ENCODE data around the gene ME3. TPM values are rescaled to one million over a fixed set of nuclear protein-coding genes. Genes with fewer than 3 reads are reported as not detected.
A peak's percentile ranks its signal among the peaks of the same experiment; 100 is the strongest.

Gene ME3
- total RNA-seq, 1 experiment from 2014 or later, result 2.7 TPM

GRCh38 chr11:86591631-86592030, 80.8 kb downstream of the ME3 start:
- Histone ChIP-seq H3K4me3 (no peak overlapping the region), H3K36me3 (no peaks in the 10 kb centered on the region), H3K9me3 (peaks cover 4% of the 10 kb centered on the region), H3K27me3 (no peaks in the 10 kb centered on the region)
- DNase-seq, result no peak

DNA sequence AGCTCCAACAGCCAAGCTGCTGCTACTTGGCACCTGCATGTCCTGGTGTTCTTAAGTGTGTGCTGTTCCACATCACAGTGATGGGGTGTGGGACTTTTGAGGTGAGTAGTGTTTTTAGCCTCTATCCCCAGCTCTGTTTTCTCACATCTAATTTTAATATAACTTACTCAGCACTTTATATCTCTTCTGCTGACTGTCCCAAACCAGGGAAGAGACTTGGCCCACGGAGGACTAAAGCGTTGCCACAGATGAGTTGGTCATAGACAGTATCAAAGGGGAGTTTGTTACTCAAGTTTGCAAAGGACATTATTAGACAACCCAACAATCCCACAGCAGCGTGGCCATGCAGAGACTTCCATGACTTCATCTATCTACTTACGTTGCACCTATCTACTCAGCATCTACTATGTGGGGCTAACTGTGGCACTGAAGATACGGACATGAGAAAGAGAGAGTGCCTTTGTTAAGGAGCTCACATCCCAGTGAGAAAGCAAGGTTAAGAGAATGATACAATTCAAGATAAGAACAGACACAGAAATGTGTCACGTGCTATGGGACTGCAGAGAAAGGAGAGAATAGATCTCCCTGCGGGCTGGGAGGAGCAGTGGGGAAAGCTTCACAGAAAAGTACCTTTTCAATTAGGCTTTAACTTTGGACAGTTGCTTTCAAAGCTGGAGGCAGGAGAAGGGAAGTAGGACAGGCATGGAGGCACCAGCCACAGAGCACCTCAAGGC, 82.4 kb downstream of the ME3 start:
- DNase-seq, result no peak

DNA sequence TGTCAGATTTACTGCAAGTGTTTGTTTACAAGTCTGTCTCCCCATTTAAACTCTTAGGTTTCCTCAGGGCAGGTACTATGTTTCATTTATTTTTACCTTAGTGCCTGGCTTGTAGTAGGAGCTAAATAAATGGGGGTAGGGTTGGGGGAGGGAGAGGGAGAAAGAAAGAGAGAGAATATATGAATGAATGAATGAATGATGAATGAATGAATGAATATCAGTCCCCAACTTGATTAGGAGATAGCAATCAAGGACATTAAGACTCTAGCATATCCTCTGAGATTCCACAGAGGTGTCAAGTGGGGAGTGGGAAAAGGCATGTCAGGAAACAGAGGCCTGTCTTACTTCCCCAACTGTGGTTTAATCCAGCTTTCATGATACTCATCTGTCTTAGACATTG, 83.2 kb downstream of the ME3 start:
- Histone ChIP-seq H3K27me3 (no peaks in the 10 kb centered on the region), H3K9me3 (peaks cover 4% of the 10 kb centered on the region), H3K36me3 (no peaks in the 10 kb centered on the region), H3K4me3 (no peak overlapping the region)
- no peak for DNase-seq

More for the DNA sequence above, 82.4 kb downstream of the ME3 start:
- Histone ChIP-seq H3K36me3 (no peaks in the 10 kb centered on the region), H3K9me3 (peaks cover 4% of the 10 kb centered on the region), H3K27me3 (no peaks in the 10 kb centered on the region), H3K4me3 (no peak overlapping the region)

- Histone ChIP-seq H3K9me3 (no peaks in the 10 kb centered on the region; the same call in 1 of the 2 replicates), H3K36me3 (no peaks in the 10 kb centered on the region), H3K27me3 (no peaks in the 10 kb centered on the region), H3K4me3 (no peak overlapping the region)
- DNase-seq, result no peak
Observed at GRCh38 chr11:86588566-86589090, 83.8 kb downstream of the ME3 start.

DNA sequence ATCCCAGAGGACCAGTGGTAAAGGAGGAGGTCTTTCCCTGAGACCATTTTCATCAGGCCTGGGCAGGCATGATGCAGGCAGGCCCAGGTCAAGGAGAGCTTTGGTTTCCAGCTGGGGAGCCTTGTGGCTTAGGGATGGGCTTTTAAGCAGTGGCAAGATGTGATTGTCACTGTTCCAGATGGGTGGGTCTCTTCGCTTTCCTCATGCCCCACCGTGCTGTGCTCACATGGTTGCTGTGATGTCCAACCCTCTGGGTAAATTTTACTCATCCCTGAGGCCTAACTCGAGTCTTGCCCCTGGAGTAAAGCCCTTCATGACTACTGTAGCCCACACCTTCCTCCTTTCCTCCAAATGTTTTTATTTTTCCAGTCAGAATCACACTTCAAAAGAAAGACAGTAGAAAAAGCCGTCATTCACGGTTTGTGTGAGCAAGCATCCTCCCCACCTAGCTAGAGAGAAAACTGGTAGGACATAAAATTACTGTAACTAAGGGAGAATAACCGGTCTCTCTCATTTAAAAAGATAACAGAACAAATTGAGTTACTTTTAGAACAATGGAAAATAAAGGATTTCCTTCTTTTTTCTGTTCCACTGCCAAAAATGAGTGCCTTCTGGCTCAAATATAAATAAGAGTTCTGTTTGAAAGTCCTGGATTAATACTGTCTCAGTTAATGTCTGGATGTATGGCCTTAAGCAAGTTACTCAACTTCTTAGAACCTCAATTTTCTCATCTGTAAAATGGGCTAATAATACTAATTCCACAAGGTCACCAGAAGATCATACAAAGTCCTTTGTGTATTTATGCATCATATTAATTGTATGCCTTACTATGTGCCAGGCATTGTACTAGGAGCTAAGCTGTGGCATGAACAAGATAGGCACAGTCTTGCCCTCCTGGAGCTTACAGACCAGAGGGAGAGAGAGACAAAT, 84.9 kb downstream of the ME3 start:
- no peak overlapping the region for H3K4me3 ChIP-seq
- DNase-seq, result no peak
- H3K36me3 ChIP-seq, result no peaks in the 10 kb centered on the region
- H3K9me3 ChIP-seq, result no peaks in the 10 kb centered on the region
- H3K27me3 ChIP-seq, result no peaks in the 10 kb centered on the region

DNA sequence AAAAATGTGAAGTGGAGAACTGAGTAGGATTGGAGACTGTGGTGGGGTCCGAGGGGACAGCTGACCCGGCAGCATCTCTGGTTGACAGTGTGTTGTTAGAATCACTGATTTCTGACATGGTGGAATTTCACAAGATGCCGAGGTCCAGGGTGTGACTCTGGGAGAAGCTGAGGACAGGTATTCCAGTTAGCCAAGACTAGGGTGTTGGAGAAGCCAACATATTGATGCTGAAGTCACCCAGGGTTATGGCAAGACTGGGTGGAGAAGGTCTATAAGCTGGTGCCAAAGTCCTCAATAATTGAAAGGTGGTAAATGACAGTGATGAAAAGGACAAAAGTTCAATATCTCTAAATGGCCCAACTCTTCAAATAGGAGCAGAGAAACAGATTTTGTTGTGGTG, 86.1 kb downstream of the ME3 start:
- H3K36me3 ChIP-seq, result no peaks in the 10 kb centered on the region
- DNase-seq, result no peak
- no peaks in the 10 kb centered on the region for H3K27me3 ChIP-seq
- no peaks in the 10 kb centered on the region for H3K9me3 ChIP-seq
- H3K4me3 ChIP-seq, result no peak overlapping the region

DNA sequence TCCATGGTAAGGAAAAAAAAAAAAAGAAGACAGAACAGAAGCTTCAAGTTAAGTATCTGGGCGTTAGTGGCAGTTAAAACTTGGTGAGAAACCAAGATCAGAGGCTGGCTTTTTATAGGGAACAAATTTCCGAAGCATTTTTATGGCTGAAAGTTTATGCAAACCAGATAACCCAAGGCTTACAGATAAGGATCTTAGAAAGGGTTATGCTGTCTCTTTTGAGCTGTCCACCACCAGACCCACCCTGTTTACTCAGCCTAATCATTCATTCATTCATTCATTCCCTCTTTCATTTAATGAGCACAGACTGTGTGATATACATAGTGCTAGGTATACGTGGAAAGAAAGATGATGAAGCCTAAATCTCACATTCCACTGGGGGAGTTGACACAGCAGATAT, 89.5 kb downstream of the ME3 start:
- DNase-seq, result no peak
- Histone ChIP-seq H3K36me3 (no peaks in the 10 kb centered on the region), H3K4me3 (no peak overlapping the region), H3K27me3 (no peaks in the 10 kb centered on the region), H3K9me3 (peaks cover 10% of the 10 kb centered on the region)

- Histone ChIP-seq H3K27me3 (no peaks in the 10 kb centered on the region), H3K4me3 (no peak overlapping the region), H3K36me3 (no peaks in the 10 kb centered on the region), H3K9me3 (peaks cover 12% of the 10 kb centered on the region)
- no peak for DNase-seq
Observed at GRCh38 chr11:86580535-86580934, 91.9 kb downstream of the ME3 start.

- no peak overlapping the region for H3K4me3 ChIP-seq
- no peaks in the 10 kb centered on the region for H3K36me3 ChIP-seq
- peaks cover 12% of the 10 kb centered on the region for H3K9me3 ChIP-seq
- H3K27me3 ChIP-seq, result no peaks in the 10 kb centered on the region
- DNase-seq, result no peak
Observed at GRCh38 chr11:86579406-86579731, 93.0 kb downstream of the ME3 start.

- DNase-seq, result no peak
- Histone ChIP-seq H3K27me3 (no peaks in the 10 kb centered on the region), H3K36me3 (no peaks in the 10 kb centered on the region), H3K4me3 (no peak overlapping the region), H3K9me3 (peaks cover 12% of the 10 kb centered on the region)
Observed at GRCh38 chr11:86578727-86579405, 93.5 kb downstream of the ME3 start.

GRCh38 chr11:86577644-86578636, 94.5 kb downstream of the ME3 start:
- DNase-seq, result peak; percentile 77
- Histone ChIP-seq H3K27me3 (no peaks in the 10 kb centered on the region), H3K4me3 (no peak overlapping the region), H3K9me3 (peaks cover 12% of the 10 kb centered on the region), H3K36me3 (no peaks in the 10 kb centered on the region)

GRCh38 chr11:86576946-86577624, 95.3 kb downstream of the ME3 start:
- no peak for DNase-seq
- H3K36me3 ChIP-seq, result no peaks in the 10 kb centered on the region
- no peaks in the 10 kb centered on the region for H3K27me3 ChIP-seq

GRCh38 chr11:86575927-86576326, 96.5 kb downstream of the ME3 start:
- peaks cover 12% of the 10 kb centered on the region for H3K9me3 ChIP-seq
- H3K27me3 ChIP-seq, result no peaks in the 10 kb centered on the region
- no peaks in the 10 kb centered on the region for H3K36me3 ChIP-seq
- no peak overlapping the region for H3K4me3 ChIP-seq
- no peak for DNase-seq

More at GRCh38 chr11:86576946-86577624, 95.3 kb downstream of the ME3 start:
- H3K9me3 ChIP-seq, result peaks cover 12% of the 10 kb centered on the region
- H3K4me3 ChIP-seq, result no peak overlapping the region

DNA sequence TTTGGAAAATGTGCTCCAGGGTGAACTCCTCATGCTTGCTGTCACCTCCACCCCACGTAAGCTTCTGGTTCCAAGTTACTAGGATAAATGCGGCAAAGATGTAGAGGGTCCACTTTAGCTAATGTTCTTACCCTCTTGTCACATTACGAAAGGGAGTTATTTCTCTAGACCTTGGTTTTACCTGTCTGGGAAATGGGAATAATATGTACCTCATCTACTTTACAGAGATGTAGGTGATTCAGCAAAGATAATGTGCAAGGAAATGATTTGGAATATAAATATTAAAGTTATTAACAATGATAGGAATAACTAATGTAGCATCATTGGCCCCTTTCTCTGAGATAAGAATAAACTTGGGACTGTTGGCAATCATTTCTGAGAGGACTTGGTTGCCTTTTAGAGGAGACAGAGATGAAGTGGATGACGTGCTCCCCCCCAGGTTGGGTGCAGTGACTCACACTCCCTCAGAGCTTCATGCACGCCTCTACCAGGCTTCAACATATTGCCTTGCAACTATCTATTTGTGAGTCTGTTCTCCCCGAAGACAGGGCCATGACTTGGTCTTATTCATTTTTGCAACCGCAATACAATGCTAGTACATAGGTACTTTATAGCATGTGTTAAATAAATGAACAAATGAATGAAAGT, 97.1 kb downstream of the ME3 start:
- H3K36me3 ChIP-seq, result no peaks in the 10 kb centered on the region
- peaks cover 12% of the 10 kb centered on the region for H3K9me3 ChIP-seq
- no peaks in the 10 kb centered on the region for H3K27me3 ChIP-seq
- H3K4me3 ChIP-seq, result no peak overlapping the region
- no peak for DNase-seq

Data from MG63 (cell line).